HEK293 (cell line): ENCODE data around the gene POLN.

Experiments used
- CTCF ChIP-seq: fragments of 450-650 bp; formaldehyde crosslinking; IDR thresholded peaks from 2 replicates; pipeline ENCODE4 v1.5.1; 2016; ENCODE audit warnings: missing biosample characterization, missing genetic modification characterization
- GFI1B ChIP-seq: fragments of 450-650 bp; formaldehyde crosslinking; IDR thresholded peaks from 2 replicates; pipeline ENCODE4 v1.5.1; 2016; ENCODE audit warnings: missing biosample characterization, missing genetic modification characterization
- ZNF24 ChIP-seq: fragments of 450-650 bp; formaldehyde crosslinking; IDR thresholded peaks from 2 replicates; pipeline ENCODE4 v1.5.1; 2016; ENCODE audit warnings: missing biosample characterization, missing genetic modification characterization
- TF ChIP-seq, protein P1 (sequence below): fragments of 450-650 bp; formaldehyde crosslinking; IDR thresholded peaks from 2 replicates; pipeline ENCODE4 v1.5.1; 2016; ENCODE audit warnings: missing biosample characterization, missing genetic modification characterization, borderline replicate concordance

GRCh38 chr4:2087170-2087569 lies 154.8 kb downstream of the POLN start:
- no peak for TF ChIP-seq CTCF
- TF ChIP-seq, protein P1, sequence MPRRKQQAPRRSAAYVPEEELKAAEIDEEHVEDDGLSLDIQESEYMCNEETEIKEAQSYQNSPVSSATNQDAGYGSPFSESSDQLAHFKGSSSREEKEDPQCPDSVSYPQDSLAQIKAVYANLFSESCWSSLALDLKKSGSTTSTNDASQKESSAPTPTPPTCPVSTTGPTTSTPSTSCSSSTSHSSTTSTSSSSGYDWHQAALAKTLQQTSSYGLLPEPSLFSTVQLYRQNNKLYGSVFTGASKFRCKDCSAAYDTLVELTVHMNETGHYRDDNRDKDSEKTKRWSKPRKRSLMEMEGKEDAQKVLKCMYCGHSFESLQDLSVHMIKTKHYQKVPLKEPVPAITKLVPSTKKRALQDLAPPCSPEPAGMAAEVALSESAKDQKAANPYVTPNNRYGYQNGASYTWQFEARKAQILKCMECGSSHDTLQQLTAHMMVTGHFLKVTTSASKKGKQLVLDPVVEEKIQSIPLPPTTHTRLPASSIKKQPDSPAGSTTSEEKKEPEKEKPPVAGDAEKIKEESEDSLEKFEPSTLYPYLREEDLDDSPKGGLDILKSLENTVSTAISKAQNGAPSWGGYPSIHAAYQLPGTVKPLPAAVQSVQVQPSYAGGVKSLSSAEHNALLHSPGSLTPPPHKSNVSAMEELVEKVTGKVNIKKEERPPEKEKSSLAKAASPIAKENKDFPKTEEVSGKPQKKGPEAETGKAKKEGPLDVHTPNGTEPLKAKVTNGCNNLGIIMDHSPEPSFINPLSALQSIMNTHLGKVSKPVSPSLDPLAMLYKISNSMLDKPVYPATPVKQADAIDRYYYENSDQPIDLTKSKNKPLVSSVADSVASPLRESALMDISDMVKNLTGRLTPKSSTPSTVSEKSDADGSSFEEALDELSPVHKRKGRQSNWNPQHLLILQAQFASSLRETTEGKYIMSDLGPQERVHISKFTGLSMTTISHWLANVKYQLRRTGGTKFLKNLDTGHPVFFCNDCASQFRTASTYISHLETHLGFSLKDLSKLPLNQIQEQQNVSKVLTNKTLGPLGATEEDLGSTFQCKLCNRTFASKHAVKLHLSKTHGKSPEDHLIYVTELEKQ (tag by site-specific recombination), result no peak
- TF ChIP-seq ZNF24, result no peak
- no peak for TF ChIP-seq GFI1B (tag by site-specific recombination)
